GM12892 (cell line): ENCODE measurements around the gene KDM2B.

Source experiments
- DNase-seq: peaks from one replicate; pipeline ENCODE4 v3.0.0; 2011; ENCODE audit not compliant: insufficient read length
- FAIRE-seq: peaks from 2 replicates; lab custom pipeline; 2011; peaks lifted over from hg19 to GRCh38; lab: Jason Lieb, UNC
- POLR2A ChIP-seq: IDR thresholded peaks from 2 replicates; pipeline ENCODE4 v1.6.1; 2011; ENCODE audit warnings: low read depth, low read length, control low read depth
- POLR2AphosphoS5 ChIP-seq: IDR thresholded peaks from 2 replicates; pipeline ENCODE4 v1.6.1; 2011; ENCODE audit warnings: low read depth, low read length, control low read depth
- TAF1 ChIP-seq: IDR thresholded peaks from 2 replicates; pipeline ENCODE4 v1.6.1; 2011; ENCODE audit warnings: low read depth, mild to moderate bottlenecking, control low read depth, low read length, borderline replicate concordance

KDM2B gene

DNA sequence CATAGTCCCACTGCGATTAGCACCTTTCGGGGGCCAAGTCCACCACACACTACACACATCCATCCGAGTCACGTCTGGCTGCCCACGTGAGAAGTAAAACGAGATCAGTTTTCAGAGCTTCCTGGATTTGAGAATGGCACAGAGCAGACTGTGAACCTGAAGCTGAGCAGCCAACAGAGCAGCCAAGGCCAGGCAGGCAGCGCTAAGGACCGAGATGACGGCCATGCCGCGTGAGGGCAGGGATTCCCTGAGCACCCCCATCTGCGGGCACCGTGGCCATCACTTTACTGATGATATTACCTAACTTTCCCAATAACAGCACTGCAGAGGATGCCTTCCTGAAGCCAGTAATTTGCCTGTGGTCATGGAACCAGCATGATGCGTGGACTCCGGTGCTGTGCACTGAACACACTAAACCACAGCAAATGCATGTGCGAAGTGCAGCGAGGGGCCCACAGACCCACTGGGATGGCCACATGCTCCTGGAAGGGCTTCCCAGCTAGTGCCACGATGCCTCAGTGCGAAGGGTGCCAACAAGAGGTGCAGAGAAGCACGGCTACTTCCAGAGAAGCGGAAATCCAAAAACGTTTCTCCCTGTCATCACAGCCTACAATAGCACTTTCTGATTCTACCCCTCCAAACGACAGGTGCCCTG, 124.9 kb downstream of the KDM2B start:
- FAIRE-seq, result no peak
- DNase-seq, result no peak
- TF ChIP-seq POLR2AphosphoS5 (no peak), POLR2A (no peak), TAF1 (no peak)

DNA sequence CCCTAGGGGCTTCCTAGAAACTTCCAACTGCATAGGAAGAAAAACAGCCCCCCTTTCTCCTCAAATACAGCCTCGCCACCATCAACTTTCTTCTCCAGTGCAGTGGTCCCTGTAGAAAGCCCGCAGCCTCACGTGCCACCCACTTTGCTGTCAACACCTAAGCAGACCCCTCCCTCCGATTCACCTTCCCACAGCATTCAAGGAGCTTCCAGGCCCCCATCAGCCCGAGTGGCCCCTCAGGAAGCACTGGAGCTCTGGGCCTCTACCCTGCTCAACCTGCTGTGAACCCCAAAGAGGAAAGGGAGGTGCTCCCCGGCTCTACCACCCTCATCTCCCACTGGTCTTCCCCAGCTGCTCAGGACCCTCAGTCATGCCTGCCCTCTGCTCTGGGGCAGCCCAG, 125.9 kb downstream of the KDM2B start:
- DNase-seq, result no peak
- no peak for FAIRE-seq
- no peak for TF ChIP-seq POLR2A
- no peak for TF ChIP-seq TAF1
- no peak for TF ChIP-seq POLR2AphosphoS5

DNA sequence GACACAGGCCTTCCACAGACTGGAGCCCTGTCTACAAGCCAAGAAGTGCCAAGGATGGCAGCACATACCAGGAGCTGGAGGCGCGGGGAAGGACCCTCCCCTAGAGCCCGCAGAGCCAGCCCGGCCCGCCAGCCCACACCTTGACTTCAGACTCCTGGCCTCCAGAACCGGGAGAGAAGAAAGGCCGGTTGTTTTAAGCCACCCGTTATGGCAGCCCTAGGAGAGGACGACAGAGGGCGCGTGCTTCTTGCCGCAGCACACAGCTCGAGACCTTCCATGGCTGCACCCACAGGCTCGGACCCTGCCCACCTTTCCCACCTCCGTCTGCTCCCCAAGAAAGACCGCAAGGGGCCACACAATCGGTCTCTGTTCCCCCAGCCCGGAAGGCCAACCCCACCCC, 127.2 kb downstream of the KDM2B start:
- FAIRE-seq (no peak), DNase-seq (no peak)
- TF ChIP-seq POLR2A (no peak), POLR2AphosphoS5 (no peak), TAF1 (no peak)

DNA sequence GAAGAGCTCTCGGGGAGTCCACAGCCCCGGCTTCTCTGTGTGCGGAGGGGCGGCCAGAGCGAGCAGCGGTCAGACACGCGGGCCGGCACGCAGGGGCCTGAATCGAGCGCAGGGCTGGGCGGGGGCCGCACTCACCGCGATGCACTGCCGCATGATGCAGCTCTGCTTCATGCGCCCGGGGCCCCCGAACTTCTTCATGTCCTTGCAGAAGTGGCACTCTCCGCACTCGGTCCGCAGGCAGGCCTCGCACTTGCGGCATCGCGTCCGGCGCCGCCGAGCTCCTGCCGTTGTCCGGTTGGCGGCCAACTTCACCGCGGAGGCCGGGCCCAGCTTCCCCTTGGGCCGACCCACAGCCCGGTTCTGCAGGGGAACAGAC, 127.8 kb downstream of the KDM2B start:
- no peak for DNase-seq
- TF ChIP-seq TAF1 (no peak), POLR2A (no peak), POLR2AphosphoS5 (no peak)
- no peak for FAIRE-seq

DNA sequence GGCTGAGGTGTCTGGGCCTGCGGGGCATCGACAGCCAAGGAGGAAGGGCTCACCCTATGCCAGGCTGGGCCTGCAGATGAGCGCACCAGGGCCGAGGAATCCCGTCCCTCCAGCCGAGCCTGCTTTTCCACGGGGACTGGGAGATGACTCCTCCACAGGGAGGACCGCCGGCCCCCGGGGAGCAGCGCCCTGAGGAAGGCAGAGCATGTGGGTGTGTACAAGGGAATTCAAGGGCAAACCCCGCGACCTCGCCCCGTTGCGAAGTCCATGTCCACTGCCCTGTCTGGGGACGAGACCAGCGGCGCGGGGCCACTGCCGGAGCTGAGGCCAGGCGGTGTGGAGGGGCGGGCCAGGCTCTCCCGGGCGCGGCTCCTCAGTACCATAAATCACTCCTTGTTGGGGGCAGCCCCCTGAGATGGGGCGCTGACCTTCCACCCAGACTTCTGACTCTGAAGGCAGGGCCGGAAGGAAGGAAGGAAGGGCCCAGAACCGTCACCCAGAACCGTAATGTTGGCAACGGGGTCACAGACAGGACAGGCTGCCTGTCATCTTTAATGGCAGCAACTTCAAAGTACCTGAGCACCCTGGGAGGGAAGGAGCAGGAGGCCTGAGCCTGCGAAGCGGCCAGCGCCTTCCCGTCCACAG, 128.4 kb downstream of the KDM2B start:
- DNase-seq (no peak), FAIRE-seq (no peak)
- no peak for TF ChIP-seq POLR2A
- TF ChIP-seq TAF1, result no peak
- TF ChIP-seq POLR2AphosphoS5, result no peak

DNA sequence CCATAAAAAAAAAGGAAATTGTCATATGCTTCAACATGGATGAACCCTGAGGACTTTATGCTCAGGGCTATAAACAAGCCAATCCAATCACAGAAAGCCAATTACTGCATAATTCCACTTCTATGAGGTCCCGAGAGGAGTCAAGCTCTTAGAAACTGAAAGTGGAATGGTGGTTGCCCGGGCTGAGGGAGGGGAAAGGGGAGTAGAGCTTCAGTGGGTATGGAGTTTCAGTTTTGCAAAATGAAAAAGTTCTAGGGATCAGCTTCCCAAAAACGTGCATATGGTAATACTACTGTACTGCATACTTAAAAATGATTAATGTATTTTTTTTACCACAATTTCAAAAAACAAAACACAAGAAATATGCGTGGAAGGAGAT, 128.9 kb downstream of the KDM2B start:
- TF ChIP-seq POLR2A, result no peak
- no peak for TF ChIP-seq POLR2AphosphoS5
- no peak for TF ChIP-seq TAF1
- DNase-seq, result no peak
- no peak for FAIRE-seq

DNA sequence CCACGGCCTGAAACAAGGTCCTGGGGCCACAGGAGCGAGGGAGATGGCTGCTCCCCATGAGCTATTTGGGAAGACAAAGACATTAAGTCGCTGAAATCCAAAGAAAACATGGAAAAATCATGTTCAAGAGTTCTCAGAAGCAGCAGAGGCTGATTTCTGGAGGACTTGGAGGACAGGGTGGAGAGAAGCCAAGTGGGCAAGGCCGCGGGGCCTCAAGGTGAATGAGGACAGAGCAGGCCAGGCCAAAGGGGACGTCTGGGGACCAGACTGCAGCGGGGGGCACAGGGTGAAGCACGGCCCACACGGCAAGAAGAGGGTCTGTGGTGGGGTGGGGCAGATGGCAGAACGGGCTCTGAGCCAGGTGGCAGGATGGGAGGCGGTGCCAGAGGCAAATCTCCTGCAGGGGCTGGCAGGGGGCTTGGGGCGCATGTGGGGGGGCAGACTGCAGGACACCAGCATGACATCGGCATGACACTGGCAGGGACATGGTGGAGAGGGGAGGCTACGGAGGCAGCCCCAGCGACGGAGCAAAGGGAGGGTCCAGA, 132.0 kb downstream of the KDM2B start:
- DNase-seq, result no peak
- no peak for FAIRE-seq
- no peak for TF ChIP-seq POLR2A

DNA sequence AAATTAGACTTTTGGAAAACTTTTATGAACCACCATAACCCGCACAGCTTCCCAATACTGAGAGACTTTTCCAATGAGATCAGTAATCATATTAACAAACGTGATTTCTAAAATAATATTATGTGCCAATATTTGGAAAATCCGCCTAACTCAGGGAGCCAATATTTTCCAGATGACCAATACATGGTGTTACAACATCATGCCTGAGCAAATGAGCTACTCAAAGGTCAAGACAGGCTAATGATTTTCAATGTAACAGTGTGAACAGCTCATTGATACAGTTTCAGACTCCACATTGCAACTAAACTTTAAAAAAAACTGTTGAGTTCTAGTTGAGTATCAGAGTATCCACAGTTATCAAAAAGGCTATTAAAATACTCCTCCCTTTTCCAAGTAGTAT, 134.1 kb downstream of the KDM2B start:
- TF ChIP-seq POLR2A (no peak), POLR2AphosphoS5 (no peak)
- DNase-seq (no peak), FAIRE-seq (no peak)

DNA sequence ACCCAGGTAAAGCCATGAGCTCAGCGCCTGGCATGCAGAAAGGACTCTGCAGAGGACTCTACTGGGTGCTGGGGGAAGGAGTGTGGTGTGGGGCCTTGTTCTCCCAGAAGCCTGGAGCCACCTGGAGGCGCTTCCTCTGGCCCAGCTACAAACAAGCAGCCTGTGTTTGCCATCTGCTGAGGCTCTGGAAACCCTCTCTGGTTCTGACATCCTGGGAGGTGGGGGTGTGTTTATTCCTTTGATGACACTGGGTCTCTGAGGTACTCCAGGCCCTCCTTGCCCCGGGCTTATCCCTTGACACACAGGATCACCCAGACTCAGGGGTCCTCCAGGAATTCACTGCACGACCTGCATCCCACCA, 136.0 kb downstream of the KDM2B start:
- TF ChIP-seq POLR2AphosphoS5, result no peak
- TF ChIP-seq TAF1, result no peak
- TF ChIP-seq POLR2A, result no peak
- no peak for DNase-seq
- no peak for FAIRE-seq

DNA sequence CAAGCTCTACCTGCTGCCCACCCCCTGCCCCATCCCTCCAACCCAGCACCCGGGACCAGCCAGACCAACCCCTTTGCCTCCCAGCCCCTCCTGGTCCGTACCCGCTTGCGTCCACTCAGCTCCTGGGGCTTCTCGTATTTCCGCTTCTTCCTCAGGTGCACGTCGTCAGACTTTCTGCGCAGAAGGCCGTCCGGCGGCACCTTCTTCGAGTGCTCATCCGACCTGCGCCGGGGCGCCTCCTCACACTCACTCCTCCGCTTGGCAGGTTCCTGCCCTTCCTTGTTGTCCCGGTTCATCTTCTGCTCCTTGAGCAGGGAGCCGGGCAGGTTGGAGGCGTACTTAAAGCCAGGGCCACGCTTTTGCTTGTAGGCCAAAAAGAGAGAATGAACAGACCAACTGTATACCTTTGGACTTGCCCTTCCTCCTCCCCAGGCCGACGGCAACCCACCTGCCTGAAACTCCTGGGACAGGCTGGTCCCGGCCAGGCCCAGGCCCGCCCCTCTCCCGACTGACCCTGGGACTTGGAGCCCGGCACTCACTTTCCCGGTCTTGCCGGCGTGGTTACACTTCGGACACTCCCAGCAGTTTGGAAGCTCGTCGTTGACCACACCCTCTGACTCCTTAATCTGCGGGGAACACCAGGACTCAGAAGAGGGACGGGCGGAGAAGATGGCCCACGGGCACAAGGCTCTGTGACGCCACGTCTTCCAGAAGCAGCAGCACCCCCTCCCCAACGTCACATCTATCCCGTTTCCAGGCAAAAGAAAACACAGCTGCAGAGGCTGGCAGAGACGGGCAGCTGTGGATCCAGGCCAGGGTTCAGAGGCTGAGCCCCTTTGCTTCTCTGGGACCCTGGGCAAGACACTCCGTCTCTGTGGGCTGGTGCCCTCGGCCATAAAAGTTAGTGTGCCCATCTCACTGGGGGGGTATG, 136.6 kb downstream of the KDM2B start:
- DNase-seq, result no peak
- FAIRE-seq, result no peak

DNA sequence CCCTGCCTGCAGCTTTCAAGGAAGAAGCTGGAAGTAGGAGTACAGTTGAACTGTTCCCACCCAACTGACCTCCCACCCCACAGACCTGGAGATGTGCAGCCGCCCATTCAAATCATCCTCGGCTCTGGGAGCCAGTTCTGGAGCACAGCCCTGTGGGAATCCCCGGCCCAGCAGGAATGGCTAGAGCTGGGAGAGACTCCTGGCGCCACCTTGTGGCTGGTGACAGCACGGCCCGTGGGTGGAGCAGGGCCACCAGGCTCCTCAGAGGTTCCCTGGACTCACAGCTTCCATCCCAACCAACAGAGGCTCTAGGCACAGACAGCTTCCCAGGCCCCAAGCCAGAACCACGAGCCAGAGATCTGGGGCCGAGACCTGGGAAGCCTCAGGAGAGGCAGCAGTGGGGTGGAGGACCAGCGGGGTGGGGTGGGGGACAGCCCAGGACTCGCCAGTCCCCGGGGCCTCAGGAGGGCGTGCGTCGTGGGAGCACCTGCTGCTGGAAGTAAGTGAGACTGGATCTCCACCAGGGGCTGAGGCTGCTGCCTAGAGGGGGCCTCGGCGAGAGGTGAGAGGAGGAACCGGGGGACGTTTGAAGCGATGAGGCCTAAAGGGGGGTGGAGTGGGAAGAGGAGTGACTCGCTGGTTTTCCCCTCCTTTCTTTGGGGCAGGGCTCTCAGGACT, 137.5 kb downstream of the KDM2B start:
- peak; percentile 96 for DNase-seq
- no peak for TF ChIP-seq POLR2AphosphoS5
- TF ChIP-seq POLR2A, result no peak
- no peak for TF ChIP-seq TAF1
- peak; percentile 68 for FAIRE-seq

More for the DNA sequence above, 136.6 kb downstream of the KDM2B start:
- TF ChIP-seq POLR2A, result no peak
